ENCODE results near the gene MTG1. TPM values are rescaled to one million over a fixed set of nuclear protein-coding genes. Genes with fewer than 3 reads are reported as not detected.
A peak's percentile ranks its signal among the peaks of the same experiment; 100 is the strongest.
"Not testable (repeated sequence)": the region's sequence is repeated elsewhere in the genome, so short reads cannot be mapped to it uniquely, and the experiment has no call there.

MTG1 gene
- total RNA-seq, 2 experiments from 2014 or later, result 46.9 to 52.1 TPM

DNA sequence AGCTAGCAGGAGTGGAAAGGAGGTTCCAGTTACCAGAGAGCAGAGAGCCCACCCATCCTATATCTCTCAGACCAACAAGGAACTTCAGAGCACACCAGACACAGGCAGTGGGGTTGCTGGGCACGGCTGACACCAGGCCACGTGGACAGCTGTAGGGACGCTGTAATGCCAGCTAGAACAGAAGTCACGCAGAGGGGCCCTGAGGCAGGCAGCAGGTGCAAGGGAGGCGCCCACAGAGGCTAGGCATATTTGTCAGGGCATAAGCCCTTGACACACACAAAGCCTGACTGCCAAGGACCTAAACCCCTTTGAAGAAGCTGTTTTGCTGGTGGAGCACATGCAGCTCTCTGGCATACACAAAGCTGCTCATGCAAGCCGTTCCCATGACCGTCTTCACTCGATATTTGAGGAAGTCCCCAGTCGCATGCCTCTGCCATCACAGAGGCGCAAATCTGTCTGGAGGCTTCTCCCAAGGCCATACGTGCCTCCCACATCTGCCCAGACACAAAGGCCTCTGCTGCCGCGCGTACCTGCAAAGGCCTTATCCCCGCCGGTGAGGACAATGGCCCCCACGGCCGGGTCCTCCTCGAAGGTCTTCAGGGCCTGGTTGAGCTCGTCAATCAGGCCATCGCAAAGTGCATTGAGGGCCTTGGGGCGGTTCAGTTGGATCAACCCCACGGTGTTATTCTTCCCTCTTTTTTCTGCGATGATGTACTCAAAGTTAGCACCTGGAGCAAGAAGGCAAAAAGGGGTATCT, 23.7 kb upstream of the MTG1 start:
- Mint-ChIP-seq H3K4me1 (peaks cover 11% of the 10 kb centered on the region), H3K9me3 (ENCODE audit: low read depth) (no peaks in the 10 kb centered on the region), H3K27me3 (no peaks in the 10 kb centered on the region), H3K4me3 (no peak overlapping the region), H3K36me3 (ENCODE audit: low read depth) (peaks cover 14% of the 10 kb centered on the region), H3K27ac (no peak overlapping the region)
- ATAC-seq (no peak), DNase-seq (no peak)
- ChIA-PET CTCF (interaction anchor here (0.8 kb wide), 1 partner anchor 18 kb away, joined by 3 read pairs; no protein-coding TSS in a partner anchor), POLR2A (no interaction called here)
- intact Hi-C loops (cut with DNase I, micrococcal nuclease), result loop anchor here in 1 of 2 experiments (10.0 kb wide), 1 partner anchor 1035 kb away; the partner anchor contains the start of gene LRRC27

DNA sequence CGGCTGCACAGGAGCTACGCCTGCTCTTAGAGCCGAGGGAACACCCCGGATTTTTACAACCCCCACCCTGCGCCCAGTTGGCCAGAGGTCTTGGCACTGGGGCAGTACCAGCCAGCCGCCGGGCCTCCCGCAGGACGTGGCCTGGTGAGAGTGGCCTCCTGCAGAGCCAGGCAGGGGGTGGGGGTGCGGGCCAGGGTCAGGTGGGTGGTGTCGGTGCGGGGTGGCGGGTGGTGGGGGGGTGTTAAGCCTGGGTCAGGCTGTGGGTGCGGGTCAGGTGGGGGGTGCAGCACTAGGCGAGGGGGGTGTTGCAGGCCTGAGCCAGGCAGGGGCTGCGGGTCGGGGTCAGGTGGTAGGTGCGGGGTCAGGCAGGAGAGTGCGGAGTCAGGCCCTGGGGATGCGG, 21.4 kb upstream of the MTG1 start:
- ATAC-seq (no peak), DNase-seq (no peak)
- CTCF ChIA-PET, result no interaction called here
- Mint-ChIP-seq H3K27ac (no peak overlapping the region), H3K27me3 (no peaks in the 10 kb centered on the region), H3K4me3 (peak overlapping the region; percentile 73), H3K36me3 (ENCODE audit: low read depth) (peaks cover 11% of the 10 kb centered on the region), H3K9me3 (ENCODE audit: low read depth) (no peaks in the 10 kb centered on the region), H3K4me1 (peaks cover 11% of the 10 kb centered on the region)
- POLR2A ChIA-PET, result no interaction called here
- intact Hi-C loops (cut with DNase I, micrococcal nuclease), result loop anchor here (2.0 to 10.0 kb wide), 2 partner anchors 14 to 1038 kb away; partner anchors contain the start of genes FUOM (in 1 of the 2) and LRRC27 (in 1 of the 2)

DNA sequence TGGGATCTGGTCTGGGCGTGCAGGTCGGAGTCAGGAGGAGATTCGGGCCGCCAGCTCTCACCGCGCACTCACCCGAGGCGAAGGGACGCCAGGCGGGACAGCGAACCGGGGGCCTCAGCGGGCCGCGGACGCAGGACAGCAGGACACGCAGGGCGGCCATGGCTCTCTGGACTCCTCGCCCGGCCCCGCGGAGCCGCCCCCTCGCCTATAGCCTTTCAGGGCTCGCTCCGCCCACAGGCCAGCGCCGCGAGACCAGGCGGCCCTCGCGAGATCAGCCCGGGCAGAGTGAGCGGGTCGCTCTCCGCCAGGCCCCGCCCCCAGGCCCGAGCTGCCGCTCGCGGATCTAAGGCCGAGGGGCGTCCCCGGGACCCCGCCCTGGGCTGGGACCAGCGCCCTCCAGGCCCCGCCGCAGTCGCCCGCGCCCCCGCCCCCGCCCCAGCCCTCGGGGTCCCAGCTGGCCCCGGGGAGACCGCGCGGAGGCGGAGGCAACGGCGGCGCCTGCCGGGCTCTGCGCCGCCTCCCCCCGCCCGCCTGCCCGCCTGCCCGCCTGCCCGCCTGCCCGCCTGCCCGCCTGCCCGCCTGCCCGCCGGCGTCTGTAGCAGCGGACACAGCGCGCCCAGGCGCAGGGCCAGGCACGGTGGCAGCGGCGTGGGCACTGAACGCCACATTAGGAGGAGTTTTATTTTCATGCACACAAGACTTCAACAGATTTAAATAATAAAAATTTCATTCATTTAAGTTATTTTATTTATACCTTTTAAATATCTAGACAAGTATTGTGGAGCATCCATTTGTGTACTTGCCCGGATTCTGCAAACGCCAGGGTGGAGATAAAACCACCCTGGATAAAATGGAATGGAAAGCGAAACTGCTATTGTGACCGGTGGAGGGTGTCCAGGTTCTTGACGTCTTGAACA, 20.5 kb upstream of the MTG1 start, which contains the start of gene ECHS1:
ECHS1 (minus strand) TSS at position 181 of the 917 bp plus-strand sequence; CDS start at position 160, 21 bp downstream.
- peaks cover 11% of the 10 kb centered on the region for H3K4me1 Mint-ChIP-seq
- no peaks in the 10 kb centered on the region for H3K27me3 Mint-ChIP-seq
- peak within 1 kb of the TSS; percentile 79 for H3K27ac Mint-ChIP-seq
- ATAC-seq (peak; percentile 100), DNase-seq (peak; percentile 97)
- CTCF ChIA-PET, result no interaction called here
- H3K4me3 Mint-ChIP-seq, result peak within 1 kb of the TSS; percentile 73
- intact Hi-C loops (cut with DNase I, micrococcal nuclease), result loop anchor here (1.0 to 10.0 kb wide), 10 partner anchors 15 to 1039 kb away; partner anchors contain the start of genes FUOM (in 2 of the 2), MTG1 (in 2 of the 2) and LRRC27 (in 1 of the 2)
- H3K36me3 Mint-ChIP-seq (ENCODE audit: low read depth), result peaks cover 8% of the 10 kb centered on the region
- no peaks in the 10 kb centered on the region for H3K9me3 Mint-ChIP-seq (ENCODE audit: low read depth)
- POLR2A ChIA-PET, result interaction anchor here (1.0 kb wide), 1 partner anchor 16 kb away, joined by 3 read pairs; no protein-coding TSS in a partner anchor

DNA sequence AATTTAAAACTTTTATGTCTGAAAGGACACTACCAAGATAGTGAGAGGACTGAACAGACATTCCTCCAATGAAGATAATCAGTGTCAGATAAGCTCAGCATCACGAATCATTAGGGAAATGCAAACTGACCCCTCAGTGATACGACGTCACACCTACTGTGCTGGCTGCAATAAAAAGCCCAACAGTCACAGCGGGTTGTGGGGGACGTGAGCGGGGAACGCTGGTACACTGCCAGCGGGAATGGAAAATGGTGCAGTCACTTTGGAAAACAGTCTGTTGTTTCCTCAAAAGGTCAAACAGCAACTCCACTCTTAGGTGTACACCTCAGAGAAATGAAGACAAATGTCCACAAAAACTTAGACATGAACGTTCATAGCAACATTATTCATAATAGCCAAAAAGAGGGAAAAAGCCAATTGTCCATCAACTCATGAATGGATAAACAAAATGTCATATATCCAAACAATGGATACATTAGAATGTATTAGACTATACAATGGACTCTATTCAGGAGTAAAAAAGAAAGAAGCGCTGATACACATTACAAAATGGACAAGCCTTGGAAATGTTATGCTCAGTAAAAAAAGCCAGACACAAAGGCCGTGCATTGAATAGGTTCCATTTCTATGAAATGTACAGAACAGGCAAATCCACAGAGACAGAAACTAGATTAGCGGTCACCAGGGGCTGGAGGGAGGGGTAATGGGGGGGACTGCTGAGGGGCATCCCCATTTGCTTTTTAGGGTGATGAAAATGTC, 18.4 kb upstream of the MTG1 start:
- DNase-seq (no peak), ATAC-seq (no peak)
- Mint-ChIP-seq H3K4me3 (no peak overlapping the region), H3K27ac (no peak overlapping the region), H3K36me3 (ENCODE audit: low read depth) (no peaks in the 10 kb centered on the region), H3K9me3 (ENCODE audit: low read depth) (no peaks in the 10 kb centered on the region), H3K27me3 (no peaks in the 10 kb centered on the region), H3K4me1 (peaks cover 9% of the 10 kb centered on the region)
- intact Hi-C loops (cut with DNase I, micrococcal nuclease), result loop anchor here (2.0 to 10.0 kb wide), 3 partner anchors 15 to 1041 kb away; partner anchors contain the start of genes INPP5A (in 1 of the 2) and LRRC27 (in 1 of the 2)
- POLR2A ChIA-PET, result no interaction called here
- CTCF ChIA-PET, result no interaction called here

DNA sequence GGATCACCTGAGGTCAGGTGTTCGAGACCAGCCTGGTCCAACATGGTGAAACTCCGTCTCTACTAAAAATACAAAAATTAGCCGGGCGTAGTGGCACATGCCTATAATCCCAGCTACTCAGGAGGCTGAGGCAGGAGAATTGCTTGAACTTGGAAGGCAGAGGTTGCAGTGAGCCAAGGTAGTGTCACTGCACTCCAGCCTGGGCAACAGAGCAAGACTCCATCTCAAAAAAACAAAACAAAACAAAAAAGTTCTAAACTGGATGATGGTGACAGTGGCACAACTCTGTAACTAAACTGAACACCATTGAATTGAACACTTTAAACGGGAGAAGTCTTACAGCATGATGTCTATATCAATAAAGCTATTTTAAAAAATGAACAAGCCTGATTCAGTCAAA, 17.8 kb upstream of the MTG1 start:
- H3K27ac Mint-ChIP-seq; H3K27me3 Mint-ChIP-seq; DNase-seq; H3K9me3 Mint-ChIP-seq (ENCODE audit: low read depth); H3K4me1 Mint-ChIP-seq; H3K4me3 Mint-ChIP-seq; H3K36me3 Mint-ChIP-seq (ENCODE audit: low read depth); POLR2A ChIA-PET; ATAC-seq: not testable (repeated sequence)
- intact Hi-C loops (cut with DNase I, micrococcal nuclease), result loop anchor here (5.0 to 10.0 kb wide), 2 partner anchors 839 to 1041 kb away; partner anchors contain the start of genes INPP5A (in 1 of the 2) and LRRC27 (in 1 of the 2)
- CTCF ChIA-PET, result interaction anchor here (2.1 kb wide), 1 partner anchor 47 kb away, joined by 6 read pairs; no protein-coding TSS in a partner anchor

DNA sequence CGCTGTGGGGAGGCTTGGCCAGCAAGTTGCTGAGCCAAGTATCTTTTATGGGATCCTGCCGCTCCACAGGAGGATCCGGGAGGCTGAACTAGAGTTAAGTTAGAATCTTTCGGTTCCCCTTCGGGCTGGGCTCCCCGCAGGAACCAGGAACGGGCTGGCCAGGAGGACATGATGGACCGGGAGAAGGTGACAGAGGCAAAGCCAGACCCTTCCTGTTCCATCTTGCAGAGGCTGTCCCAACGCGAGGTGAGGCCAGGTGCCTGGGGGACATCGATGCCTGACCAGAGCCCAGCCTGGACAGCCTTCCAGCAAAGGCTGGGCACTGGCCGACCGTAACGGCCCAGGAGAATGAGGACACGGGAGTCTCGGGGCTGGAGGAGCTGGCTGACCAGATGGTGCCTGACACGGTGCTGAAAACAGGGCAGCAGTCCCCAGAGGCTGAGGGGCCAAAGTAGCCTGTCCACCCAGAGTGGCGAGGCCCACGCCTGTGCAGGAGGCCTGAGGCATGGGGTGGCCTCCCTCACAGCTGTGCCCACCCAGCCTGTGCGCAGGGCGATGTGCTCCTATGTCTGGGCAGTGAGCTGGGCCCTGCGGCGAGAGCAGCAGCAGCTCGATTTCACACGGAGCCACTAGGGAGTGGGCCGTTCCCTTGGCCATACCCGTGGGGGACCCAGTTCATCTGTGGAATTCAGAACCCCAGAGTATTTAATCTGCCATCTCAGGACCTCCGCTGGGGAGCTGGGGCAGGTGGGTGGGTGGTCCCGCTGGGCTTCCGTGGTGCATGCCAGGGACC, 16.7 kb upstream of the MTG1 start:
- H3K27ac Mint-ChIP-seq, result no peak overlapping the region
- no peak for ATAC-seq
- intact Hi-C loops (cut with DNase I, micrococcal nuclease), result loop anchor here (5.0 to 10.0 kb wide), 2 partner anchors 840 to 1042 kb away; partner anchors contain the start of genes INPP5A (in 1 of the 2) and LRRC27 (in 1 of the 2)
- H3K36me3 Mint-ChIP-seq (ENCODE audit: low read depth), result no peaks in the 10 kb centered on the region
- POLR2A ChIA-PET, result no interaction called here
- no peaks in the 10 kb centered on the region for H3K9me3 Mint-ChIP-seq (ENCODE audit: low read depth)
- CTCF ChIA-PET, result interaction anchor here (0.6 to 2.1 kb wide), 5 partner anchors 10 to 87 kb away, joined by 3 to 6 read pairs (median 4); no protein-coding TSS in a partner anchor
- no peaks in the 10 kb centered on the region for H3K27me3 Mint-ChIP-seq
- peak overlapping the region; percentile 30 for H3K4me3 Mint-ChIP-seq
- no peak for DNase-seq
- H3K4me1 Mint-ChIP-seq, result peaks cover 4% of the 10 kb centered on the region

DNA sequence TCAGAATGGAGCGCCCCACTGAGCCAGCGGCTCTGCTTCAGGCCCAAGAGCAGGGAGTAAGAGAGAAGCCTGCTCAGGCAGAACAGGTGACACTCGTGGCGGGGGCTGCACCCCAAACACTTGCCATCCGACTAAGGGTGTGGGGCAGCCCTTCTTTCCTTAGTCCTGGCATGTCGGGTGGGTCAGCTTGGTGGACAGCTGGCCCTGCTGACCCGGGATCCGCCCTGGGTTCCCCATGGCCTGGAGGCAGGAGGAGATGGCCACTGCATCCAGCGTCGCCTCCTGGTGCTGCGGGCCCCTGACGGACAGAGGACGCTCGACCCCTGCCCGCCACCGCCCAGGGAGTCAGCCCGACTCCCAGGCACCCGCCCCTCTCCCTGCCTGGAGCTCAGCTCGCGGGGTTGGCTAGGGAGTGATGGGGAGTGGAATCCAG, 16.1 kb upstream of the MTG1 start:
- ChIA-PET POLR2A (no interaction called here), CTCF (interaction anchor here (1.0 to 2.1 kb wide), 4 partner anchors 9 to 48 kb away, joined by 3 to 6 read pairs (median 4); no protein-coding TSS in a partner anchor)
- Mint-ChIP-seq H3K36me3 (ENCODE audit: low read depth) (no peaks in the 10 kb centered on the region), H3K4me1 (peaks cover 4% of the 10 kb centered on the region), H3K4me3 (peak overlapping the region; percentile 74), H3K27me3 (no peaks in the 10 kb centered on the region), H3K9me3 (ENCODE audit: low read depth) (no peaks in the 10 kb centered on the region), H3K27ac (no peak overlapping the region)
- ATAC-seq (no peak), DNase-seq (no peak)
- intact Hi-C loops (cut with DNase I, micrococcal nuclease), result loop anchor here (1.0 to 10.0 kb wide), 5 partner anchors 11 to 1043 kb away; partner anchors contain the start of genes INPP5A (in 2 of the 2) and LRRC27 (in 1 of the 2)

DNA sequence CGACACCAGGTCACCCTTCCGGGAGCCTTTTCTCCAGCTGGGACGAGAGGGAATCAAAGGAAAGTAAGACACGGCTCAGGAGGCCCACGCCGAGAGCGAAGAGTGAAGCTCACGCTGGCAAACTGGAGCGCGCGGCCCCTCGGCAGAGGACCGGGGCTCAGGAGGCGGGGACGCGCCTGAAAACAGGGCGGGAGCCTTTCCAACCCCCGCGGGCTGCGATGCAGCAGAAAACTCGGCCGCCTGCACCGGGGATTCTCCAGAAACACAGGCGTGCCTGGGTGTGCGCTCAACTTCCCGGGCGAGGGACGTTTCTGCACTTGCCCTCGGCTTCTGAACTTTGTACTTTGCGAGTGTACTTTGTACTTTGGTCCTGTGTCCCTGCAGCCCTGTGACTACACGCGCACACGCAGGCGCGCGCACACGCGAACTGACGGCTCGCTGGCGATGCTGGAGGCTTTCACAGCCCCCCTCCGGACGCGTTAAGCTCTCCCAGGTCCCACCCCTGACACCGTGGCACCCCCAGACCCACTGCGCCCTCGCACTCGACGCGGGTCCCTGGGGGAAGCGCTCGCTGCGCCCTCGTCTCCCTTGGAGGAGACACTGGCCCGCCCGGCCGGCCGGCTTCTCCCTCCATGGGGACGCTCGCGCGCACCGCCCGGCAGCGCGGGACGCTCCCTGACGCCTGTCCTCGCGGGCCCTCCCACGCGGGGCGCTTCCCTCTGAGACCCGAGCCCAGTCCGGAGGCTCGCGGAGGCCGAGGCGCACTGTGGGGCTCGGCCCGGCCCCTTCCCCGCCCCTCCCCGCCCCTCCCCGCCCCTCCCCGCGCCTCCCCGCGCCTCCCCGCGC, 15.5 kb upstream of the MTG1 start:
- POLR2A ChIA-PET, result no interaction called here
- Mint-ChIP-seq H3K4me3 (peak overlapping the region; percentile 74), H3K27me3 (no peaks in the 10 kb centered on the region), H3K9me3 (ENCODE audit: low read depth) (no peaks in the 10 kb centered on the region), H3K36me3 (ENCODE audit: low read depth) (no peaks in the 10 kb centered on the region), H3K27ac (peak overlapping the region; percentile 24), H3K4me1 (peaks cover 4% of the 10 kb centered on the region)
- CTCF ChIA-PET, result interaction anchor here (1.0 to 2.1 kb wide), 4 partner anchors 8 to 49 kb away, joined by 3 to 6 read pairs (median 4); no protein-coding TSS in a partner anchor
- intact Hi-C loops (cut with DNase I, micrococcal nuclease), result loop anchor here (1.0 to 10.0 kb wide), 10 partner anchors 11 to 1044 kb away; partner anchors contain the start of genes INPP5A (in 2 of the 2), FUOM (in 1 of the 2), LRRC27 (in 1 of the 2) and MTG1 (in 1 of the 2)
- DNase-seq, result peak; percentile 77
- peak; percentile 57 for ATAC-seq

All from activated CD4-positive, alpha-beta T cell treated with anti-CD3 and anti-CD28 coated beads for 36 hours (primary cell).